GM21526 (cell line): Measurements from ENCODE around the gene ZFHX3.

Experiments used
- ATAC-seq: cut with Tn5 transposase; IDR thresholded peaks from one replicate; pipeline ENCODE4 v1.9.1; 2021; ENCODE audit warnings: moderate library complexity; ENCODE audit not compliant: unreplicated experiment, low FRiP score

The ZFHX3 gene

GRCh38 chr16:72859581-72859980, 188.3 kb downstream of the ZFHX3 start:
- ATAC-seq: no peak

- no peak for ATAC-seq
Observed at GRCh38 chr16:72858665-72859493, 189.0 kb downstream of the ZFHX3 start.

GRCh38 chr16:72857834-72858664, 189.9 kb downstream of the ZFHX3 start:
- ATAC-seq: no peak

- ATAC-seq: no peak
Observed at GRCh38 chr16:72856797-72857196, 191.1 kb downstream of the ZFHX3 start.

GRCh38 chr16:72854267-72854959, 193.5 kb downstream of the ZFHX3 start:
- no peak for ATAC-seq

GRCh38 chr16:72853575-72854266, 194.2 kb downstream of the ZFHX3 start:
- ATAC-seq: no peak

- ATAC-seq: no peak
Observed at GRCh38 chr16:72852421-72852820, 195.5 kb downstream of the ZFHX3 start.

- no peak for ATAC-seq
Observed at GRCh38 chr16:72850853-72851252, 197.1 kb downstream of the ZFHX3 start.

- no peak for ATAC-seq
Observed at GRCh38 chr16:72850021-72850420, 197.9 kb downstream of the ZFHX3 start.

- ATAC-seq: no peak
Observed at GRCh38 chr16:72848759-72849664, 198.9 kb downstream of the ZFHX3 start.

GRCh38 chr16:72848028-72848400, 199.9 kb downstream of the ZFHX3 start:
- ATAC-seq: no peak

- ATAC-seq: no peak
Observed at GRCh38 chr16:72847187-72848027, 200.5 kb downstream of the ZFHX3 start.

- ATAC-seq: no peak
Observed at GRCh38 chr16:72846594-72846993, 201.3 kb downstream of the ZFHX3 start.

- ATAC-seq: no peak
Observed at GRCh38 chr16:72845322-72846020, 202.5 kb downstream of the ZFHX3 start.

- ATAC-seq: no peak
Observed at GRCh38 chr16:72844225-72844920, 203.6 kb downstream of the ZFHX3 start.

GRCh38 chr16:72841506-72841905, 206.4 kb downstream of the ZFHX3 start:
- no peak for ATAC-seq

- no peak for ATAC-seq
Observed at GRCh38 chr16:72840631-72841381, 207.1 kb downstream of the ZFHX3 start.
